Ectodermal cell (in vitro differentiated cells): ENCODE measurements around the gene ST3GAL5.

Experiments used
- H3K27ac ChIP-seq: 2 replicates; pipeline ENCODE4 v1.7.0; 2013; ENCODE audit warnings: mild to moderate bottlenecking, low read depth, low read length; ENCODE audit not compliant: insufficient read depth, poor library complexity, severe bottlenecking
- H3K27me3 ChIP-seq: 2 replicates; pipeline ENCODE4 v1.7.0; 2013; ENCODE audit warnings: mild to moderate bottlenecking, low read length; ENCODE audit not compliant: insufficient read depth, control insufficient read depth, poor library complexity, severe bottlenecking
- H3K36me3 ChIP-seq: one replicate; pipeline ENCODE4 v1.7.0; 2013; ENCODE audit warnings: low read length; ENCODE audit not compliant: control insufficient read depth, insufficient read depth
- H3K4me1 ChIP-seq: one replicate; pipeline ENCODE4 v1.7.0; 2013; ENCODE audit warnings: low read length; ENCODE audit not compliant: control insufficient read depth, insufficient read depth
- H3K4me3 ChIP-seq: 2 replicates; pipeline ENCODE4 v1.7.0; 2013; ENCODE audit warnings: low read depth, low read length, control low read depth; ENCODE audit not compliant: insufficient read depth
- H3K9me3 ChIP-seq: 2 replicates; pipeline ENCODE4 v1.7.0; 2013; ENCODE audit warnings: mild to moderate bottlenecking, low read length, moderate library complexity; ENCODE audit not compliant: control insufficient read depth
- WGBS, 2 experiments: methylation state at CpG; one replicate each; pipeline ENCODE4 v1.1.7; 2013; ENCODE audit warnings: missing lambda C conversion rate in 2 of 2; 5-methylcytosine and 5-hydroxymethylcytosine counted together

The ST3GAL5 gene

DNA sequence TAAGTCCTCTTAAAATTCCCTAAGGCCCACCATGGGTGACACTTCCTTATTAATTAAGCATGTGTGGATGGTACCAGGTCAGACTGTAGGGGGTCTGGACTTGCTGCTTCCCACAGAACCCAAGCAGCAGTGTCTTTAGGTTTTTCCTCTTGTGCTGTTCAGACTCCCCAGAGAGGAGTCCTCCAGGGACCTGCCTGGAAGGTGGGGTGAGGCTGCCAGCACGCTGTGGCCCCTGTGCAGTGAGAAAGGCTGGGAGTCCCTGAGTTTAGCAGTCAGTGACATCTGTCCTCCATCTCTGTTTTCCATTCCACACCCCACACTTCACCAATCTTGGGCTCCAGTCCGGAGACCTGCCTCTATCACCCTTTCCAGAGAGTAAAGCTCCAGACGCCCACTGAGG lies 18.0 kb upstream of the ST3GAL5 start:
- no peak overlapping the region for H3K27ac ChIP-seq
- 90 to 100% methylated on average over 1 to 2 of the region's 3 CpGs for WGBS, 2 experiments
- H3K36me3 ChIP-seq = no peaks in the 10 kb centered on the region
- no peaks in the 10 kb centered on the region for H3K27me3 ChIP-seq
- H3K4me1 ChIP-seq = peaks cover under 1% of the 10 kb centered on the region
- H3K9me3 ChIP-seq = no peaks in the 10 kb centered on the region
- H3K4me3 ChIP-seq = no peak overlapping the region

DNA sequence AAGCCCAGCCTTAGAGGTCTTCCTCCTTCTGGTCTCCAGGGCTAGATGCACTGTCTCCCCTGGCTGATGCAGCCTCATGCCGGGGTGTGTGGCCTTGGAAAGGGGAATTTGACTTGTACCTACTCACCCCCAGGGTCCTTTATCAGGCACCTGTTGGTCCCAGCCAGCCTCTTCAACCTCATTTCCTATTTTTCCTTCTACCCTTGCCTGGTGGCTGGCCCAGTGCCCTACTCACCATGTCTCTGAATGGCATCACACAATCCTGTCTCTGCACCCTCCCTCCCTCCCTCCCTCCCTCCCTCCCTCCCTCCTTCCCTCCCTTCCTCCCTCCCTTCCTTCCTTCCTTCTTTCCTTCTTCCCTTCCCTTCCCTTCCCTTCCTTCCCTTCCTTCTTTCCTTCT lies 17.1 kb upstream of the ST3GAL5 start:
- WGBS, 2 experiments = 79 to 85% methylated on average over 1 of the region's 1 CpG
- Histone ChIP-seq H3K4me3 (no peak overlapping the region), H3K4me1 (no peaks in the 10 kb centered on the region), H3K27ac (no peak overlapping the region), H3K27me3 (no peaks in the 10 kb centered on the region), H3K9me3 (no peaks in the 10 kb centered on the region), H3K36me3 (no peaks in the 10 kb centered on the region)

GRCh38 chr2:85905187-85905666 lies 16.4 kb upstream of the ST3GAL5 start:
- no peak overlapping the region for H3K27ac ChIP-seq
- 85 to 89% methylated on average over 4 of the region's 4 CpGs for WGBS, 2 experiments

GRCh38 chr2:85903849-85904248 lies 15.1 kb upstream of the ST3GAL5 start:
- Histone ChIP-seq H3K9me3 (no peaks in the 10 kb centered on the region), H3K27ac (no peak overlapping the region), H3K4me1 (no peaks in the 10 kb centered on the region), H3K4me3 (no peak overlapping the region), H3K36me3 (no peaks in the 10 kb centered on the region), H3K27me3 (no peaks in the 10 kb centered on the region)
- 95 to 96% methylated on average over 8 of the region's 8 CpGs for WGBS, 2 experiments

More at GRCh38 chr2:85905187-85905666, 16.4 kb upstream of the ST3GAL5 start:
- no peaks in the 10 kb centered on the region for H3K36me3 ChIP-seq
- H3K9me3 ChIP-seq = no peaks in the 10 kb centered on the region
- H3K27me3 ChIP-seq = no peaks in the 10 kb centered on the region
- H3K4me1 ChIP-seq = no peaks in the 10 kb centered on the region
- no peak overlapping the region for H3K4me3 ChIP-seq

GRCh38 chr2:85902496-85902895 lies 13.7 kb upstream of the ST3GAL5 start:
- Histone ChIP-seq H3K27me3 (no peaks in the 10 kb centered on the region), H3K4me1 (no peaks in the 10 kb centered on the region), H3K36me3 (no peaks in the 10 kb centered on the region), H3K4me3 (no peak overlapping the region), H3K9me3 (no peaks in the 10 kb centered on the region), H3K27ac (no peak overlapping the region)
- WGBS, 2 experiments = 76 to 81% methylated on average over 2 of the region's 2 CpGs

- WGBS, 2 experiments = 77 to 96% methylated on average over 2 of the region's 2 CpGs
- no peaks in the 10 kb centered on the region for H3K4me1 ChIP-seq
- no peak overlapping the region for H3K4me3 ChIP-seq
- H3K27me3 ChIP-seq = no peaks in the 10 kb centered on the region
- no peak overlapping the region for H3K27ac ChIP-seq
- no peaks in the 10 kb centered on the region for H3K36me3 ChIP-seq
- H3K9me3 ChIP-seq = no peaks in the 10 kb centered on the region
Measured at GRCh38 chr2:85901155-85901554, 12.4 kb upstream of the ST3GAL5 start.

DNA sequence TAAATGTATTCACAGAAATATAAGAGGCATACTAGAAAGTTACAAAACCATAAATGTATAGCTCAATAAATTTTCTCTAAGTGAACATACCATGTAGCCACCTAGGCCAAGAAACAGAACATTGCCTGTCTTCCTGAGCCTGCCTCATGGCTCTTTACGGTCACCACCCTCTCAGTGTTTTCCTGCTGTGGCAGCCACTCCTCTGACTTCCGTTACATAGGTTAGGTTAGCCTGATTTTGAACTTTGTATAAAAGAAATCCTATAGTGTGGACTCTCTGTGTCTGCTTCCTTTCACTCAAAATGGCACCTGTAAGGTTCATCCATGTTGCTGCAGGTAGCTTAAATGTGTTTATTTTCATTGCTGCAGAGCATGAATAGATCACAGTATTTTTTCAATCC lies 11.6 kb upstream of the ST3GAL5 start:
- Histone ChIP-seq H3K9me3 (no peaks in the 10 kb centered on the region), H3K4me1 (no peaks in the 10 kb centered on the region), H3K36me3 (no peaks in the 10 kb centered on the region), H3K27ac (no peak overlapping the region), H3K4me3 (no peak overlapping the region), H3K27me3 (no peaks in the 10 kb centered on the region)
- WGBS, 2 experiments = 94 to 96% methylated on average over 2 of the region's 2 CpGs

- H3K4me1 ChIP-seq = no peaks in the 10 kb centered on the region
- no peaks in the 10 kb centered on the region for H3K9me3 ChIP-seq
- no peaks in the 10 kb centered on the region for H3K36me3 ChIP-seq
- H3K4me3 ChIP-seq = no peak overlapping the region
- WGBS, 2 experiments = 86 to 89% methylated on average over 1 of the region's 1 CpG
- H3K27me3 ChIP-seq = no peaks in the 10 kb centered on the region
- H3K27ac ChIP-seq = no peak overlapping the region
Measured at GRCh38 chr2:85899849-85900248, 11.1 kb upstream of the ST3GAL5 start.

DNA sequence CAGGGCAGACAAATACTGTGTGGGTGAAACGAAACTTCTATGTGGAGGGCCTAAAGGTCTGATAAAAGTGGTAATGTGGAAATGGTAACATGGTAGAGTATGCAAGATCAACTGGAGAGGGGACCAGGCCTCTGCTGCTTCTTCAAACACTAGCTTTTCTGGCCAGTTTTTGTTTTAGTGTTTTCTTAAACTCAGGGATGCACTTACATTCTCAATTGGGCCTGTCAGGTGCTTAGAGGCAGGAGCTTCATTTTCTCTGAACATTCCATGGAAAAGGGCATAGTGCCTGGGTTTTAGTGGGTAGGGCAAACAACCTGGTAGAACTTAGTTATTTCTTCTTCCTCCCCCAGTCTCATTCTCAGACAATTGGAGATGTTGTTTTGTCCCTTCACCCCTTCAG lies 10.5 kb upstream of the ST3GAL5 start:
- H3K27me3 ChIP-seq = no peaks in the 10 kb centered on the region
- H3K36me3 ChIP-seq = no peaks in the 10 kb centered on the region
- H3K27ac ChIP-seq = no peak overlapping the region
- H3K9me3 ChIP-seq = no peaks in the 10 kb centered on the region
- no peaks in the 10 kb centered on the region for H3K4me1 ChIP-seq
- H3K4me3 ChIP-seq = no peak overlapping the region
- 92 to 100% methylated on average over 1 of the region's 1 CpG for WGBS, 2 experiments

DNA sequence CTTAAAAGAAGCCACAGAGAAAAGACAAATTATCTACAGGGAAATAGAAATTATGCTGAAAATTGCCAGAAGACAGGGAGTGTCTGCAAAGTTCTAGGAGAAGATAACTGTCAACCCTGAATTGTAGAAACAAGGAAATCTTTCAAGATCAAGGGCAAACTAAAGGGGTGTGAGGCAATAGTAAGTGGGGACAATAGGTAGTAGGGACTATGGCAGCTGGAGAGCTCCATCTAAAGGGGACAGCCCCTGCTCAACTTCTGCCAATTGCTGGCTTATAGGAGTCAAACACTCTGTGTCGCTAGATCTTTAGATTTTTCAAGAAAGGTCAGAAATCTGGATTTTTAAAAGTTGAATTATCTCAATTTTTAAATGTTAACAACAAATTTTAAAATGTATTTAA lies 10.1 kb upstream of the ST3GAL5 start:
- Histone ChIP-seq H3K4me1 (no peaks in the 10 kb centered on the region), H3K4me3 (no peak overlapping the region), H3K27ac (no peak overlapping the region), H3K36me3 (no peaks in the 10 kb centered on the region), H3K9me3 (no peaks in the 10 kb centered on the region), H3K27me3 (no peaks in the 10 kb centered on the region)
- WGBS, 2 experiments = 87 to 100% methylated on average over 1 of the region's 1 CpG
